Upper lobe of left lung (tissue), 4 donors: ENCODE data around the gene MBD5.

Experiments
- EP300 ChIP-seq, 4 donors: sonication (generic); formaldehyde crosslinking; IDR thresholded peaks; one replicate each; pipeline ENCODE4 v1.5.1; 2017; ENCODE audit warnings: antibody characterized with exemption in 4 of 4, control low read depth in 2 of 4
- TF ChIP-seq, protein P1 (sequence below), 6 experiments: fragments of 450-650 bp in 4 of 6; fragments of 200-600 bp in 2 of 6; sonication (generic) in 2 of 6; IDR thresholded peaks; one replicate each; pipeline ENCODE4 v1.5.1; 2016 to 2019; ENCODE audit warnings: antibody characterized with exemption in 6 of 6

DNA sequence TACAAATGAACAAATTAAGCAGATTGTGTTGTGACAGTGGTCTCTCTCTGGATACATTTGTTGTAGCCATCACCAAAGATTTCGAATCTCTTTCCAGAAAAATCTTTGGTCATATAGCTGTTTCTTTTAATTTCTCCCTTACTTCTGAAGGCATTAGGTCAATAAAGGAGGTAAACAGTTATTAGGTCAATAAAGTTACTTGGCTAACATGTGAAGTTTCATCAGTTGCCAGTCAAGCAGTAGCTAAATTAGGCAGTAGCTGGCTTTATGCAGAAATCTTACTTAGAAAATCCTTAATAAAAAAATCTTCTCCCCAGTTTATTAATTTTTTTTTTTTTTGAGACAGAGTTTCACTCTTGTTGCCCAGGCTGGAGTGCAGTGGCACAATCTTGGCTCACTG is 115.5 kb downstream of the MBD5 start:
- TF ChIP-seq, protein P1, sequence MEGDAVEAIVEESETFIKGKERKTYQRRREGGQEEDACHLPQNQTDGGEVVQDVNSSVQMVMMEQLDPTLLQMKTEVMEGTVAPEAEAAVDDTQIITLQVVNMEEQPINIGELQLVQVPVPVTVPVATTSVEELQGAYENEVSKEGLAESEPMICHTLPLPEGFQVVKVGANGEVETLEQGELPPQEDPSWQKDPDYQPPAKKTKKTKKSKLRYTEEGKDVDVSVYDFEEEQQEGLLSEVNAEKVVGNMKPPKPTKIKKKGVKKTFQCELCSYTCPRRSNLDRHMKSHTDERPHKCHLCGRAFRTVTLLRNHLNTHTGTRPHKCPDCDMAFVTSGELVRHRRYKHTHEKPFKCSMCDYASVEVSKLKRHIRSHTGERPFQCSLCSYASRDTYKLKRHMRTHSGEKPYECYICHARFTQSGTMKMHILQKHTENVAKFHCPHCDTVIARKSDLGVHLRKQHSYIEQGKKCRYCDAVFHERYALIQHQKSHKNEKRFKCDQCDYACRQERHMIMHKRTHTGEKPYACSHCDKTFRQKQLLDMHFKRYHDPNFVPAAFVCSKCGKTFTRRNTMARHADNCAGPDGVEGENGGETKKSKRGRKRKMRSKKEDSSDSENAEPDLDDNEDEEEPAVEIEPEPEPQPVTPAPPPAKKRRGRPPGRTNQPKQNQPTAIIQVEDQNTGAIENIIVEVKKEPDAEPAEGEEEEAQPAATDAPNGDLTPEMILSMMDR (IDR thresholded peaks at IDR 0.05): no peak
- TF ChIP-seq EP300 (IDR thresholded peaks at IDR 0.05): no peak
